ENCODE data around the gene PSD4.

GRCh38 chr2:113219525-113219888 lies 45.7 kb downstream of the PSD4 start:
- TF ChIP-seq CTCF (IDR thresholded peaks at IDR 0.05) (no peak), POLR2A (IDR thresholded peaks at IDR 0.05) (no peak)

Measured in esophagus squamous epithelium (tissue), 4 donors.